Suppressor macrophage treated with lipopolysaccharide for 4 hours (primary cell): ENCODE data around the gene WRNIP1.
A peak's percentile ranks its signal among the peaks of the same experiment; 100 is the strongest.

Source experiments
- DNase-seq: peaks from one replicate; pipeline ENCODE4 v3.0.0-alpha.2; 2020

The WRNIP1 gene

DNA sequence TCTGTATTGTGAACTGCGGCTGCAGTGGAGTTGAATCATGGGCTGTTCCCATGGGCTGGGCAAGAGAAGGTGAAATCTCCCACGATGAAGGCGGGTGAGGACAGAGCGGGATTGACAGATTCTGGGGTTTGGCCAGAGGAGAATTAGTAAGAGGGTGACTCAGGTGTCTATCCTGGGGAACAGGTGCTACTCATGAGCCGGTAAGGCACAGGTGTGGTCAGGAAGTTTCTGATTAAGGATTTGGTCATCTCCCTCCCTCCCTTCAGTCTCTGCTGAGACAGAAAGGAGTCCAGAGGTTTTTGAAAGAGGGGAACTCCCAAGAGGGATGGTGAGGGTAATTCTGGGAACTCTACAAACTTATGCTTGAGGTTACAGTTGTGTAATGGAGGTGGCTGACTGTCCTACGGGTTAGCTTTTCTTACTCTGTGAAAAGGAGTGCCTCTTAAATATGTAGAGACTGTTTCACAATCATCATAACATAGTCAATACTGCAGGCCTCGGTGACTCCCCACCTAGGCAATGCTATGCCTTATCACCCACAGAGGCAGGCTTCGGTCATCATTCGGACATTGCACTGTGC is 45.0 kb downstream of the WRNIP1 start:
- DNase-seq, result peak; percentile 69

DNA sequence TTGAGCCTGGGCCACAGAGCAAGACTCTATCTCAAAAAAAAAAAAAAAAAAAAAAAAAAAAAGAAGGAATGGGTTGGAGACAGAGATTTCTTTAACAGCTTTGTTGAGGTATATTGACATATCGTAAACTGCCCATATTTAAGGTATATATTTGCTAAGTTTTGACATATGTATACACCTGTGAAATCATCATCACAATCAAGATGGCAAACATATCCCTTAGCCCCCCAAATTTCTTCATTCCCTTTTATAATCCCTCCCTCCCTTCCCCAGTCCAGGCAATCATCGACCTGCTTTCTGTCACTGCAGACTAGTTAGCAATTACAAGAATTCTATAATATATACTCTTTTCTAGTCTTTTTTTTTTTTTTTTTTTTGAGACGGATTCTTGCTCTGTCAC is 47.5 kb downstream of the WRNIP1 start:
- no peak for DNase-seq

DNA sequence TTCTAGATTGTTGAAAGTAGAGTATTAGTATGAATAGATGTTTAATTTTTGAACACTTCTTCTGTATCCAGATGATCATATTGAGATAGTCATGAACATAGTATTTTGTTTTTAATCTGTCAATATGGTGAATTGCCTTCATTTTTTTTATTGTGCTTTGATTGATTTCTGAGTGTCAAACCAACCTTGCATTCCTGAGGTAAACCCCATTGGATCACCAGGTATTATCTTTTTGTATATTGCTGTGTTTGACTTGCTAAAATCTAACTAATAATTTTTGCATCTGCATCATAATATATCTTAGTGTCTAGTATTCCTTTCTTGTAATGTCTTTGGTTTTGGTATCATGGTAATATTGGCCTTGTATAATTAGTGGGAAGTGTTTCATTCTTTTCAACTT is 51.0 kb downstream of the WRNIP1 start:
- DNase-seq, result no peak

DNA sequence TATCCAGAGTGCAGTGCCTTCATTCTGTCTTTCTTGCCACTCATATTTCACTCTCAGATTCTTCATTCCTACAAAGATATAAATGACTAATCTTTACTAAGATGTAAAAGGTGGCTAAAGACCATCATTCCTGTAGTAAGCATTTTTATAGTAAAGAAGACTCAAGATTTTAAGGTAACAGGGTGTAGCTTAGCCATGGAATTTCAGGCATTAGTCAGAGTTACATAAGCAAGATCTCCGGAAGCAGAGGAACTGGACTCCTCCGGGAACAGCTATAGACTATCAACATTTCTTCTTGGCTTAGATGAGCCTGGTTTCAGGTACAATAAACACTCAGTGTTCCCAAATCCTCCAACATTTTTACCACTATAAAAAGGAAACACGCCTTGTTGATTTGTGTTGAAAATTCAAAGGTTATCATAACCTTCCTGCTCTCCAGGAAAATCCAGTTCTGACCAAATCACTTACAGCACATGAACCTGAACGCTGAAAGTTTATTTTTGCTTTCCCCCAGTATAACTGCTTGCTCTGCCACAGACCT is 52.8 kb downstream of the WRNIP1 start:
- DNase-seq, result no peak

DNA sequence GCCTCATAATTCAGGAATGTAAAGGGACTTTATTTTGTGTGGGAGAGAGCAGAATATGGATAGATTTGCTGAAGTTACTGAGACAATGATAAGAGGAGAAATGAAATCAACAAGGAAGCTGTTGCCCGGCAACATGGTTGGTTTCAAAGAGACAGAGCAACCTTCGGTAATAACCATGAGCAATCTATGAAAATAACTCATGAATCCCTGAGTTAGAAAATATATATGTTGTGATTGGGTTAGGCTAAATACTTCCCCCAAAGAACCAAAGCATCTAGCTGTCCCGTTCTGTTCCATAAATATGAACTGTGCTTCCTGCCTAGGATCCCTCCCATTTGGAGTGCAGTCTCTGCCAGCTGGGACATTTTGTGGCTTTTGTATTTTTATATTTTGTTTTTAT is 53.4 kb downstream of the WRNIP1 start:
- no peak for DNase-seq

DNA sequence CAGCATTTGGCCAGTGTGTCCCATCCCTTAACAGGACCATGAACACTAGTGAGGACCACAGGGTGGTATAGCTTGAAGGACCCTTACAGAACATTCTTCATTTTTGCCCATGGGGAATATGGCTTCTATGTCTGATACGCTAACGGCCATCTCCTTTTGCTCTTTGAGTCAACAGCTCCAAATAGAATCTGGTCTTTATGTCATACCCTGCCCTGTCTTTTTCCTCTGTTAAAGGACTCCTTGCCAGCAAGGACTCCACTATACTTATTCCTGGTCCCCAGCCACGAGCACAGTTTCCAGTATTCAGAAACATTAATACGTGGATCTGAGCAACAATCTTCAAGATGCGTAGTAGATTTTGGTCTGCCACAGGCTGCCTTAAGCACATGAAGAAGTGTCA is 53.9 kb downstream of the WRNIP1 start:
- DNase-seq, result no peak

DNA sequence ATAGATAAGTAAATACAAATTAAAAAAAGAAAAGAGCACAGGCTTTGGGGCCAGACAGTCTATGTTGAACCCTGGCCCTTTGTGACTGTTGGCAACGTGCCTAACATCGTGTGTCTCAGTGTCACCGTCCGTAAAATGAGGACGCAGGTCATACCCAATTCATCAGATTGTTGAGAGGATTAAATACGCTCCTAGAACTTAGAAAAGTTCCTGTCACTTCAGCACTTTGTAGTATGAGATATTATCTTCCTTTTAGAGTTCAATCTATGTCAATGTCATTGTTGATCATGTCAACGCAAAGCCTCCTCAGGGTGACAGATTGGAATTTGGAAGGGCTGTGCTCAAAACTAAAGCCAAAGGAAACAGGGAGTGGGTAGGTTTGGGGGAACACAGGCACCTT is 54.8 kb downstream of the WRNIP1 start:
- DNase-seq, result no peak

DNA sequence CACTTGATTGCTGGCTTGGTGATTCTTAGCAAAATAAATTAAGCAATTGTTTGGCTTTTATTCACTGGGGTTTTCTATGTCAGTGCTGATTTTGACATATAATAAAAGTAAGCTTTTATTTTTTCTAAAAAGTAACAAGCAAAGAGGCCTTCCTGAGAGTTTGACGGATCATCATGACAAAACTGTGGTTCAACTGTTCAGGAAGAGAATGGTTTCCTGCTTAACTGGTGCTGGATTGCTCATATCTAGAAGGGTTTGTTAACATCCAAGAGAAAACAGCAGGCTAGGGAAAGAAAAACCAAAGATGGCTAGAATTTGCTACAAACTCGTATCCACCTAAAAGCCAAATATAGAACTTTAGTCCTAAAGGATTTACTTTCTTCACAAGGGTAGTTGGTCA is 55.2 kb downstream of the WRNIP1 start:
- DNase-seq, result no peak

DNA sequence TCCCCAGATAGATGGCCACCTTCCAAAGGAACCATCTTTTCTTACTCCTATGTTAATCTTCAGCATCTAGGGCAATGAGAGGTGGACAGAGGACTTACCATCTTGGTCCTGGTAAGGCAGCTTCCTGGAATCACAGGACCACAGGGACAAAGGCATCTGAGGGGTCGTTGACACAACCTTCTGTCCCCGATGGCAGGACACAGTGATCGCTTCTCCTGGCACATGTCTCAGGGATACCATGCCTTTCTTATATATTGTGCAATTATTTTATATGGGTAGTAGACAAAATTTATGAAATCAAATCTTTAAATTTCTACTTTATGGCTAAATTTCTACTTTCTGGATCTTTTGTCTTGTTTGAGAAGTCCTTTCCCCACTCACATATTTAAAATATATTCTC is 56.4 kb downstream of the WRNIP1 start:
- DNase-seq, result no peak

DNA sequence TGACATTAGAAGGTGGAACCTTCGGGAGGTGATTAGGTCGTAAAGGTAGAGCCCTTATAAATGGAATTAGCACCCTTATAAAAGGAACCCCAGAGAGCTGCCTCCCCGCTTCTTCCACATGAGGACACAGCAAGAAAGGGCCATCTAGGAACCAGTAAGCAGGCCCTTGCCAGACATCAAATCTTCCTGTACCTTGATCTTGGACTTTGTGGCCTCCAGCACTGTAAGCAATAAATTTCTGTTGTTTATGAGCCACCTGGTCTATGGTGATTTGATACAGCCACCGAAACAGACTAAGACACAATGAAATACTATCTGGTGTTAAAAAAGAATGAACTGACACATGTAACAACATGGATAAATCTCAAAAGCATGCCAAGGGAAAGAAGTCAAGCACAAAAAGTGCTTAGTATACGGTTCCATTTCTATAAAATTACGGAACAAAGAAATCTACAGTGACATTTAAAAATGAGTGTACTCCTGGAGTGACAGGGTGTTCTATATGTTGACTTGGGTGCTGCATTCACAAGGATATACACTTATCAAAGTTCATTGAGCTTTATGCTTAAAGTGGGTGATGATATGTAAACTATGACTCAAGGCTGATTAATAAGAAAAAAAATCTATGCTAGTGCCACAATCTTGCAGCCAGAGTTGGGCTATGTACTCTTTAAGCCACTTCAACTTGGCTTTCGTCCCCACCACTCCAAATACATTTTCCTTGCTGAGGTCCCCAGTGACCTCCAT is 58.1 kb downstream of the WRNIP1 start:
- no peak for DNase-seq

DNA sequence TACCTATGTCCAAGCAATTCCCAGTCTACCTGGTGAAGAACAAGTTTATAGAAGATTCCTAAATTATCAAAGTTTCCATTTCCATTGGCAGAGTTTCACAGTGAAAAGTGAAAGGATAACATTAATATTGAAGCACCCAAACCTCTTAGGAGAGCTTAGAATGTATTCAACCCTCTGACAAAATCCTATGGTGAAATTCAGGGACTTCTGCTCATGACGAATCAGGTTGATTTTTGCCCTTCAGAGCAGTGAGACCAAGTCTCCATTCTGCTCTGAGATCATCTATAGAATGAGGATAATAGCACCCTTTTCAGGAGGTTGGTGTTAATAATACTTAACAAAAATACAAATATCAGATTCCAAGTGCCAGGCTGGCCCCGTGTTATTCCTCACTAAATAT is 60.9 kb downstream of the WRNIP1 start:
- peak; percentile 58 for DNase-seq

DNA sequence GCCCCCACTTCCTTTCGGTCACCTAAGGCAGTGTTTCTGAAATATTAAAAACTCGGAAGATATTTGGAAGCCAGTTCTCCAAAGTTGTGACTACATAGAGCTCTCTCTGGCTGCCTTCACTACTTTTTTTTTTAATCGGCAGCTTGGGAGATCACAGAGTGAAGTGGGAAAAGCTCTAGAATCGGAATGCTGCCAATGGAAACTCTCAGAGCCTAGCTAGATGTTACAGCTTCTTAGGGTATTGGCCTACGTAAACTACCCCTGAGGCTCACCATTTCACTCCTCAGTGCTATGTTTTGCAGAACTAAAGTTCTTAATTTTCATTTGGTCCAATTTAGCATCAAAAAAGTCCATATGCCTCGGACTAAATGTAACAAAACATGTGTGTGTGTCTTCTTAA is 61.9 kb downstream of the WRNIP1 start:
- DNase-seq, result no peak

DNA sequence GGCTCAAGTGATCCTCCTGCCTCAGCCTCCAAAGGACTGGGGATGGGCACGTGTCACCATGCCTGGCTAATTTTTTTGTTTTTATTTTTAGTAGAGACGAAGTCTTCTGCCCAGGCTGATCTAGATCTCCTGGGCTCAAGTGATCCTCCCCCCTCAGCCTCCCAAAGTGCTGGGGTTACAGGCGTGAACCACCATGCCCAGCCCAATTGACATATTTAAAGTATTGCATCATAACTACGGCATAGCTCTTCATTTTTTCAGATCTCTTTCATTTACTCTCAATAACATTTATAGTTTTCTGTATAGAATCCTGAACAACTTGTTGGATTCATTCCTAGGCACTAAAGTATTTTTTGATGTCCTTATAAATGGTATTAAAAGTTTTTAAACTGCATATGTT is 63.4 kb downstream of the WRNIP1 start:
- DNase-seq, result no peak

DNA sequence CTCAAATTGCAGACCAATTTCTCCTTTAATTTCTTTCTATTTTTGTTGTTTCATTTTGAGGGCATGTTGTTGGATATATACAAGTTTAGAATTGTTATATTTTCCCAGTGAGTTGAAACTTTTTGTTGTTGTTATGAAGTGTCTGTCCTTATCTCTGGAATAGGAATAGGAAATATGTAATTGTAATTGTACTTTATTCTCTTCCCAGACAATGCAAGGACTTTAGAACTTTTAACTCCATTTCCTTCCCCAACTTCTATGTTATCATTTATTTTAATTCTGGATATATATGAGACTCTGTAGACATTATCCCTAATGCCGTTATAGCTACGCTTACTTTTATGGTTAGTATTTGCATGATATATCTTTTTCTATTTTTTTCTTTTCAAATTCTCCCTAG is 64.1 kb downstream of the WRNIP1 start:
- no peak for DNase-seq

DNA sequence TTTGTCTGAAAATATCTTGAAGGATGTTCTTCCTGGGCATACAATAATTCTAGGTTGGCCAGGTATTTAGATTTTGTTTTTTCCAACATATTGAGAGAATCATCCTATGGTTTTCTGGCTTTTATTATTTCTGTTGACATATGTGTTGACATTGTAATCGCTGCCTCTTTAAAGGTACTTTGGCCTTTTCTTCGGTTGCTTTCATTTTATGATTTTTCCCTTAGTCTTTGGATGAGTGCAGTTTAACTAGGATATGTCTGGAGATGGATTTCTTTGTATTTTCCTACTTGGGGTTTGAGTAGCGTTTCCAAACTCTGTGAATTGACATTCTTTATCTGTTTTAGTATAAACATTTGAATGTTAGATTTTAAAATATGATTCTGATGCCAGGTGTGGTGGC is 65.0 kb downstream of the WRNIP1 start:
- no peak for DNase-seq

DNA sequence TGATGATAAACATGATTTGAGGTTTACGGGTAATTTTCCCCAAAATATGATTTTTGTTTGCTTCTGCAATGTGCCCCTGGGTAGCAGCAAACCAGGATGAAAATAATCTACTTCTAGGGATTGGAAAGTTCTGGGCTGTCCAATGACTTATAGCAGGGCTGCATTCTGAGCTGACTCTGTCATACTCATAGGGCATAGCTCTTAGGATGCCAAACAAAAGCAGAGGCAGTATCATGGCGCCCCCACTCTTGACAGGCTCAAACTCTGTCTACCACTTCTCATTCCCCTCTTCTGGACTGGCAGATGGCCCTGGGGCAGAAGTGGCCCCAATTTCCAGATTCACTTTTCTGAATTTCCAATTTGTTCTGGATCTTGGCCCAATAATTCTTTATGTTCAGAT is 66.2 kb downstream of the WRNIP1 start:
- no peak for DNase-seq

DNA sequence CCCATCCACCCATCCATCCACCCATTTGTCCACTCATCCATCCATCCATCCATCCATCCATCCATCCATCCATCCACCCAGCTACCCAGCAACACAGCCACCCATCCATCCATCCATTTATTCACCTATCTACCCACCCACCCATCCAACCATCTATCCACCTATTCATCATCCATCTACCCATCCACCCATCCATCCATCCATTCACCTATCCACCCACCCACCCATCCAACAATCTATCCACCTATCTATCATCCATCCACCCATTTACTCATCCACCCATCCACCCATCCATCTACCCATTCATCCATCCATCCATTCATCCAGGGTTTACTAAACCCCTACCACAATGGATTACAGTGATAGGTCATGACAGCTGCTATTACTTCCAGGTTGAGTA is 69.1 kb downstream of the WRNIP1 start:
- DNase-seq, result no peak
